NCI-H2107 treated with DMSO at 0.1 percent for 48 hours (cell line): ENCODE data around the gene CABP4.
"Not testable (repeated sequence)": the region's sequence is repeated elsewhere in the genome, so short reads cannot be mapped to it uniquely, and the experiment has no call there.

Experiments
- DNase-seq: peaks from one replicate; lab custom pipeline; 2025; ENCODE audit not compliant: unreplicated experiment; lab: John Stamatoyannopoulos, UW

The CABP4 gene

GRCh38 chr11:67476692-67477091 lies 21.5 kb downstream of the CABP4 start:
- DNase-seq, result not testable (repeated sequence)

DNA sequence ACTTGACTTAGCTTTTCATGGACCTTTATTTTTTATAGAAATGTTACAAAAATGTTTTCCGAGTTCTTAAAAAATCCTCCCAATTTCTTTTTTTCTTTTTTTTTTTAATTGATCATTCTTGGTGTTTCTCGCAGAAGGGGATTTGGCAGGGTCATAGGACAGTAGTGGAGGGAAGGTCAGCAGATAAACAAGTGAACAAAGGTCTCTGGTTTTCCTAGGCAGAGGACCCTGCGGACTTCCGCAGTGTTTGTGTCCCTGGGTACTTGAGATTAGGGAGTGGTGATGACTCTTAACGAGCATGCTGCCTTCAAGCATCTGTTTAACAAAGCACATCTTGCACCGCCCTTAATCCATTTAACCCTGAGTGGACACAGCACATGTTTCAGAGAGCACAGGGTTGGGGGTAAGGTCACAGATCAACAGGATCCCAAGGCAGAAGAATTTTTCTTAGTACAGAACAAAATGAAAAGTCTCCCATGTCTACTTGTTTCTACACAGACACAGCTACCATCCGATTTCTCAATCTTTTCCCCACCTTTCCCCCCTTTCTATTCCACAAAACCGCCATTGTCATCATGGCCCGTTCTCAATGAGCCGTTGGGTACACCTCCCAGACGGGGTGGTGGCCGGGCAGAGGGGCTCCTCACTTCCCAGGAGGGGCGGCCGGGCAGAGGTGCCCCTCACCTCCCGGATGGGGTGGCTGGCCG lies 22.3 kb downstream of the CABP4 start:
- not testable (repeated sequence) for DNase-seq

- no peak for DNase-seq
Measured at GRCh38 chr11:67482275-67482826, 27.2 kb downstream of the CABP4 start.

DNA sequence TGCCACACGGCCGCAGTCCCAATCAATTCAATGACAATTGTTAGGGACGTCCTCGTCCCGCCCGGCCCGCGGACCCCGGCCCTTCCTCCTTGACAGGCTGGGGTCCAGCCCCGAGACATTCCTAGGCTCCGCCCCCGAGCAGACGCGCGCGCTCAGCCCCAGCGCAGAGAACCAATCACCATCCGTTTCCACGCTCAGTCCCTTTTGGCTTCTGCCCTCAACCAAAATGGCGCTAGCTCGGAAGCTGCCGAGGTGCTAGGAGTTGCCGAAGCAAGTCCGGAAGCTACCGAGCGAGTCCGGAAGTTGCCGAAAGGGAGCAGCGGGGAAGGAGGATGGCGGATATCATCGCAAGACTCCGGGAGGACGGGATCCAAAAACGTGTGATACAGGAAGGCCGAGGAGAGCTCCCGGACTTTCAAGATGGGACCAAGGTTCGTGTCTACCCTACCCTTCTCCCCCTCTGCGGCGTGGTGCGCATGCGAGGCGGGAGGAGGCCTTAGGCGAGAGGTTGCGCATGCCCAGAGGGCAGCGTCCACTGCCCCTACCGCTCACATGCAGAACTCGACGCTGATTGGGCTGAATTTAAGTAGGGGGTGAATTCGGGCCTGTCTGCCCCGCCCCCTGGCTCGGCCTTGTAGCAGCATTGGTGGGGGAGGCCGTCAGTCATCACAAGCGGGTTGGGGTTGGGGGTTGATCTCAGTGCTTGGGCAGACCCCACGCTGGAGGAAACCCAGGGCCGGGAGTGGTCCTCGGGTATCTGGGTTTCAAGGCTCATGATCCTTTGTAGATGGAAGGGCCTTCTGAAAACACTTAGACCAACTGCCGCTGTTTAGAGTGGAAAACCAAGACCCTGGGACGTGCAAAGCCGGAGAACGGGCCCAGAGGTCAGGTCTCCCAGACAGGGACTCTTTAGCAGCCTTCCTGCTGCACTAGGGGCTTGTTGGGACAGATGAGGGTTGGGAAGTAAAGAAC lies 28.0 kb downstream of the CABP4 start, which contains the start of gene AIP:
AIP (plus strand) TSS at position 200 of the 972 bp plus-strand sequence; CDS start at position 333, 133 bp downstream.
- peak; percentile 97 for DNase-seq

GRCh38 chr11:67483831-67484665 lies 28.9 kb downstream of the CABP4 start:
- DNase-seq, result no peak

DNA sequence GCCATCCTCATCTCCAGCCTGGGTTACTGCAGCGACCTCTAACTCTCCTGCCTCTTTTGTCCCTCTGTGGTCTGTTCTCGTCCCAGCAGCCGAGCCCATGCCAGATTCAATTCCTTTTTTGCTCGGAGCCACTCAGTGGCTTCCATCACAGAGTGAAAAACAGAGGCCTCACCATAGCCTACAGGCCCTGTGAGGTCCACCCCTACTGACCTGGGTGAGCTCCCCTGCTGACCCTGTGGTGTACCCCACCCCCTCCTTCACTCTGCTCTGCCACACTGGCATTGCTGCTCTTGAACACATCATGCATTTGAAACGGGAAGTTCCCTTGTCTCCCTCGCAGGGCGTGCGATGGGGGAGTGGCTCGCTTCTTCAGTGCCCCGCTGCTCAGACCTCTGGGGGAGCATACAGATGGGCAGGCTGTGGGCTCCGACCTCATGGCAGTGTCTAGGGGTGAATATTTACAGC lies 29.7 kb downstream of the CABP4 start:
- DNase-seq, result no peak

DNA sequence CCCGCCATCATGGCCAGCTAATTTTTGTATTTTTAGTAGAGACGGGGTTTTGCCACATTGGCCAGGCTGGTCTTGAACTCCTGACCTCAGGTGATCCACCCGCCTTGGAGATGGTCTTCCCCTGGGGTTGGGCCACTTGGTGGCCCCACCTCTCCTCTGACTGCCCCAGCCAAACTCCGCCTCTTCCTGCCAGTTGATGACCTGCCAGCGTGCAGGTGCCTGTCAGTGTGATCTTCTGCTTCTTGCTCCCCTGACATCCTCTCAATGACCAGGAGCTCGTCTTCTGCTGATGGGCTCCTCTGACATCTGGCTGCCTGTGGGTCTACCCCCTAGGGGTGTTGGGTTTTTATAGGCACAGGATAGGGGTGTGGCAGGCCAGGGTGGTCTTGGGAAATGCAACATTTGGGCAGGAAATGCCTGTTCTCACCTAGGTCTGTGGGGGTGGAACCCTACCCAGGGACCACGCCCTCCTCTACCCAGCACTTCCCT lies 30.8 kb downstream of the CABP4 start:
- not testable (repeated sequence) for DNase-seq

- no peak for DNase-seq
Measured at GRCh38 chr11:67486481-67487195, 31.5 kb downstream of the CABP4 start.

- DNase-seq, result no peak
Measured at GRCh38 chr11:67489203-67489884, 34.2 kb downstream of the CABP4 start.

DNA sequence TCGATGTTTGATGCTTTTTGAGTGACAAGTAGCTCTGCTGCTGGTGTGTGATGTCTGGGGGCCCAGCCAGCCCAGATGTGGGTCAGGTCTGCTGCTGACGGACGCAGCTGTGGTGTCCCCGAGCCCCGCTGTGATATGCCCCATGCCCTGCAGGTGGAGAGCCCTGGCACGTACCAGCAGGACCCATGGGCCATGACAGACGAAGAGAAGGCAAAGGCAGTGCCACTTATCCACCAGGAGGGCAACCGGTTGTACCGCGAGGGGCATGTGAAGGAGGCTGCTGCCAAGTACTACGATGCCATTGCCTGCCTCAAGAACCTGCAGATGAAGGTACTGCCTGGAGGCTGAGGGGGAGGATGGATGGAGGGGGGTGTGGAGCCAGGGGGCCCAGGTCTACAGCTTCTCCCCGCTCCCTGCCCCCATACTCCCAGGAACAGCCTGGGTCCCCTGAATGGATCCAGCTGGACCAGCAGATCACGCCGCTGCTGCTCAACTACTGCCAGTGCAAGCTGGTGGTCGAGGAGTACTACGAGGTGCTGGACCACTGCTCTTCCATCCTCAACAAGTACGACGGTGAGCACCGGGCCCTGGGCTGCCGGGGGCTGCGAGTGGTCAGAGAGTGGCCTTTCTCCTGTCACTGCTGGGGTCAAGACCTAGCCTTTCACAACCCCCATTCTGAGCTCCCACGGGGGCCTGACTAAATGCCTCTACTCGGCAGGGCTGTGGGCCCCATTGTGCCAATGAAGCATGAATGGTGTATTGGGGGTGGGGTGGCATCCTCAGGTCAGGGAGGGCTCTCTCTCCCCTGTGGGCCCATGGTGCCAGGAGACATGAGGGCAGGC lies 35.0 kb downstream of the CABP4 start:
- DNase-seq, result no peak

DNA sequence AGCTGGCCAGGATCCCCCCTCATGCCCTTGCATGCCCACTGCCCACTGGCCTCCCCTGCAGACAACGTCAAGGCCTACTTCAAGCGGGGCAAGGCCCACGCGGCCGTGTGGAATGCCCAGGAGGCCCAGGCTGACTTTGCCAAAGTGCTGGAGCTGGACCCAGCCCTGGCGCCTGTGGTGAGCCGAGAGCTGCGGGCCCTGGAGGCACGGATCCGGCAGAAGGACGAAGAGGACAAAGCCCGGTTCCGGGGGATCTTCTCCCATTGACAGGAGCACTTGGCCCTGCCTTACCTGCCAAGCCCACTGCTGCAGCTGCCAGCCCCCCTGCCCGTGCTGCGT lies 35.5 kb downstream of the CABP4 start:
- DNase-seq, result no peak

- no peak for DNase-seq
Measured at GRCh38 chr11:67491276-67492068, 36.3 kb downstream of the CABP4 start.

GRCh38 chr11:67492069-67492727 lies 37.0 kb downstream of the CABP4 start:
- no peak for DNase-seq

GRCh38 chr11:67492801-67493547 lies 37.8 kb downstream of the CABP4 start:
- DNase-seq, result no peak

DNA sequence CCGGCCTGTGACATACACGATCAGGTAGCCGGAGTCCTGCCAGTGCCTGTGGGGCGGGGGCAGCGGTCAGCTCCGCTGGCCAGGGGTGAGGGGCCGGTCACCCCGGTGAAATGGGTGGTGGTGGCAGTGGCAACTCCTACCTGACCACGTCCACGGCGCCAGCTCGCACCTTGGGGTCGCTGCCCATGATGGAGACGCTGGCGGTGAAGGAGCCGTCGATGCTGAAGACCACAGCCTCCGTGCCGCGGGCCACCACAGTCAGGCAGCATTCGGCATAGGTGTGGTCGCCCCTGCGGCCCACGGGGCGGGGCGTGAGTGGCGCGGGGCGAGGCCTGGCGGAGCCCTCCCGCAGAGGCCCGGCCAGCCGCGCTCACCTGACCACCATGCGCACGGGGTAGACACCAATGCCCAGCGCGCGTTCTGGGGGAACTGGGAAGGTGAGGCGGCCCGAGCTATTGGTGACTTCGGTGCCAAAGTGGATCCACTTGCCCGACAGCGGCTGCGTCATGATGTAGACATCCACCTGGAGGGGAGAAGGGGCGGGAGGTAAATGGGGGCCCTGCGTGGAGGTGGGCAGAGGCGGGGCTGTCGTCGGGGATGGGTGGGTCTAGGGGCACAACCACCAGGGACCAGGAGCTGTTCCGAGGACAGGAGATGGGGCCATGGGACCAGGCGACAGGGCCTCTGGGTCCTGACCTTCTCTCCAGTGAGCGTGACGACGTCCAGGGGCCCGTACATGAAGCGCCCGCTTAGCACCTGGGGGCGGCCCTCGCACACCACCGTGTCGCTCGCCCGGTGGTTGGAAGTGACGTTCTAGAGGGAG lies 38.6 kb downstream of the CABP4 start:
- DNase-seq, result no peak
